ENCODE measurements around the gene ZNF439.
"Not testable (repeated sequence)": the region's sequence is repeated elsewhere in the genome, so short reads cannot be mapped to it uniquely, and the experiment has no call there.

Gene ZNF439

DNA sequence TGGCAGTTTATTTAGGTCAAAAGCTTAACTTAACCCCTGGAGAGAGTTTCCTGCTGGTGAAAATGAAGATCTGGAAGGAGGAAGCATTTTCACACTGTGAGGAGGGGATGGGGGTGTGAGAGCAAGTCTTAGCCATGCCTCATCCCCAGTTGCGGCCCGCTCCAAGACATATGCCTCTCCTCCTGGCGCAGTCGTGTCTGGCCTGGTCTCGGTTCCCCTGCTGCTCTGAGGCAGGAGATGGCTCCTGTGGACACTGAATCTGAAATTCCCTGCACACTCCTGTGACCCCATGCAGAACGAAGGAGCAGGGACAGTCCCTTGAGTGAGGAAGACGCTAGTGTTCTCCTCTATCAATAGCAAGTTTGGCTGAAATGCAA lies 38.7 kb downstream of the ZNF439 start:
- DNase-seq (ENCODE audit: low spot score in 2 of 2) (no peak), ATAC-seq (ENCODE audit: low read depth) (no peak)
- H3K27ac Mint-ChIP-seq = peak overlapping the region; percentile 66
- H3K4me3 Mint-ChIP-seq = peak overlapping the region; percentile 94
- peaks cover 3% of the 10 kb centered on the region for H3K9me3 Mint-ChIP-seq
- no peaks in the 10 kb centered on the region for H3K36me3 Mint-ChIP-seq
- peaks cover 11% of the 10 kb centered on the region for H3K4me1 Mint-ChIP-seq
- H3K27me3 Mint-ChIP-seq = no peaks in the 10 kb centered on the region

DNA sequence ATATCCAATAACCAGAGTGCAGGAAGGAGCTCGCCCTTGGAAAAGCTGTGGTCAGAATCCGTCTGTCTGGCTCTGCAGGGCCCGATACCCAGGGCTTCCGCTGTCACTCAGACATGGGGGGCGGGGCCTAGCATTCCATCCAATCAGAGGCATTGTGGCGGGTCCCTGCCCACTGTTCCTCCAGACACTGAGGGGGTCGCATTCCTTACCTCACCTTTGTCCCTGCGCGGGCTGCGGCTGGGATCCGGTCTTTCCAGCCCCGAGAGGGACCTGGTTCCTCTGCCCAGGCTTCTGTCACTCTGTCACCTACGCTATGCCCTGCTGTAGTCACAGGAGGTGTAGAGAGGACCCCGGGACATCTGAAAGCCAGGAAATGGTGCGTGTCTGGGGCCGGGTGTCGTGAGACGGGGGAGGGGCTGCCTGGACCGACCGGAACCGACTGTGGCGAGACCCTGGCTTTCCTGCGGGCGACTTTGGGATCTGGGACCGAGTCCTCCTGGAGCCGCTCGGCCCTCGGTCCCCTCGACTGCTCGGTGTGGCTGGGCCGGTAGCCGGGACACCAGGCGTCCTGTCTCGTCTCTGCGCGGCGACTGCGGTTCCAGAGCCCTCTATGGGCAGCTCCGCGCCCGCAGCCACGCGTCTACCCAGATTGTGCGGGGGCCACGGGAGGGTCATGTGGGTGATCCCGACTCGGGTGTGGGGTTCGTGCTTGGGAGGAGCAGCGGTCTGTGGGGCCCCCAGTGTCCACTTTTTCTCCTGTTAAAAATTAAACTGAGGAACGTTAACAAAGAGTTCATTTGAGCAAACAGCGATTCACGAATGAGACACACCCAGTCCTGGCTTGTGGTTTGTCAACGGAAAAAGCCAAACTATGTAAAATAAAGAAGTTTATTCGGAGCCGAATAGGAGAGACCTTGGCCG lies 39.3 kb downstream of the ZNF439 start, which contains the start of gene ZNF69:
Gene ZNF69 (plus strand): TSS at position 172 of the 921 bp plus-strand sequence. CDS start 142 bp downstream, at position 314.
- Mint-ChIP-seq H3K4me3 (peak within 1 kb of the TSS; percentile 94), H3K36me3 (no peaks in the 10 kb centered on the region), H3K9me3 (peaks cover 3% of the 10 kb centered on the region), H3K27me3 (no peaks in the 10 kb centered on the region), H3K4me1 (peaks cover 11% of the 10 kb centered on the region), H3K27ac (peak within 1 kb of the TSS; percentile 66)
- ATAC-seq (ENCODE audit: low read depth) (peak; percentile 77), DNase-seq (ENCODE audit: low spot score in 2 of 2) (peak; percentile 28 to 48)

DNA sequence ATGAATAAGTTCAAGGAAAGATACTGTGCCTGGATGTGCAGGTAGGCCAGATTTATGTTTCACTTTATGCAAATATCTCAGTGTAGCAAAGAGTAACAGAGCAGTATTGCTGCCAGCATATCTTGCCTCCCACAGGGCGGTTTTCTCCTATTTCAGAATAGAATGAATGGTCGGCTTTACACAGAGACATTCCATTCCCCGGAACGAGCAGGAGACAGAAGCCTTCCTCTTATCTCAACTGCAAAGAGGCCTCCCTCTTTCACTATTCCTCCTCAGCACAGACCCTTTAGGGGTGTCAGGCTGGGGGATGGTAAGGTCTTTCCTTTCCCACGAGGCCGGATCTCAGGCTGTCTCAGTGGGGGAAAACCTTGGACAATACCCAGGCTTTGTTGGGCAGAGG lies 41.4 kb downstream of the ZNF439 start:
- peaks cover 11% of the 10 kb centered on the region for H3K4me1 Mint-ChIP-seq
- ATAC-seq (ENCODE audit: low read depth); H3K27ac Mint-ChIP-seq; H3K27me3 Mint-ChIP-seq; H3K4me3 Mint-ChIP-seq; DNase-seq (ENCODE audit: low spot score in 2 of 2); H3K36me3 Mint-ChIP-seq; H3K9me3 Mint-ChIP-seq: not testable (repeated sequence)

DNA sequence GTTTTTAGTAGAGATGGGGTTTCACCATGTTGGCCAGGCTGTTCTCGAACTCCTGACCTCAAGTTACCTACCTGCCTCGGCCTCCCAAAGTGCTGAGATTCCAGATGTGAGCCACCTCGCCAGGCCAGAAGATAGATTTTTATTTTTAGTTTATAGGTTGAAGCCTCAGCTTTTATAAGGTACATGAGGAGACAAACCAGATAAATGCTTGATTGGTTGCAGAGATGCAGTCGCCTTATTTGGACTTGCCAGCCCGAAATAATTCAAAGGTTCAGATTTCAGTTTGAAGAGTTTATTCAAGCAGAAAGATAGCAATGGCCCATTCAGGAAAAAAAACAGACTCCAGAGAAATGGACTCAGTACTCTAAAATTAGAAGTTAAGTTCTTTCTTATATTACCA lies 42.1 kb downstream of the ZNF439 start:
- H3K27ac Mint-ChIP-seq = no peak overlapping the region
- H3K4me3 Mint-ChIP-seq = no peak overlapping the region
- peaks cover 2% of the 10 kb centered on the region for H3K27me3 Mint-ChIP-seq
- peaks cover 3% of the 10 kb centered on the region for H3K9me3 Mint-ChIP-seq
- DNase-seq (ENCODE audit: low spot score in 2 of 2) (no peak), ATAC-seq (ENCODE audit: low read depth) (no peak)
- peaks cover 8% of the 10 kb centered on the region for H3K36me3 Mint-ChIP-seq
- peaks cover 11% of the 10 kb centered on the region for H3K4me1 Mint-ChIP-seq

DNA sequence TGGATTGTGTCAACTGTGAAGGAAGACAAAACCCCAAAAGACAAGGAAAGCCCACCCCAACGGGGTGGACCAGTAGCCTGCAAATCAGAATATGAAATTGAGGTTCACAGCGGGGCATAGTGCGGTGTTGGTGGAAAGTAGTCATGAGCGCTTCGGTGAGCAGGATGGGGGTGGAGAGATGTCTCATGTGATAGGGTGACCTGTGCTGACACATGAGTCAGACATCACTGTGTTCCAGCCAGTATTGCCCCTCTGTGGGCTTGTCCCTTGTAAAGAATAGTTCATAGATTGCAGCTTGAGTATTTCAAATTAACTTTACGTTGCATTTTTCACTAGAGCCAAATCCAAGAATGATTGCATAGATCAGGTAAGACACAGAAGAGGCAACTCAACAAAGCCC lies 46.3 kb downstream of the ZNF439 start:
- Mint-ChIP-seq H3K4me1 (no peaks in the 10 kb centered on the region), H3K9me3 (peaks cover 2% of the 10 kb centered on the region), H3K36me3 (peaks cover 9% of the 10 kb centered on the region), H3K27ac (no peak overlapping the region), H3K27me3 (peaks cover 2% of the 10 kb centered on the region), H3K4me3 (no peak overlapping the region)
- ATAC-seq (ENCODE audit: low read depth) (no peak), DNase-seq (ENCODE audit: low spot score in 2 of 2) (no peak)

DNA sequence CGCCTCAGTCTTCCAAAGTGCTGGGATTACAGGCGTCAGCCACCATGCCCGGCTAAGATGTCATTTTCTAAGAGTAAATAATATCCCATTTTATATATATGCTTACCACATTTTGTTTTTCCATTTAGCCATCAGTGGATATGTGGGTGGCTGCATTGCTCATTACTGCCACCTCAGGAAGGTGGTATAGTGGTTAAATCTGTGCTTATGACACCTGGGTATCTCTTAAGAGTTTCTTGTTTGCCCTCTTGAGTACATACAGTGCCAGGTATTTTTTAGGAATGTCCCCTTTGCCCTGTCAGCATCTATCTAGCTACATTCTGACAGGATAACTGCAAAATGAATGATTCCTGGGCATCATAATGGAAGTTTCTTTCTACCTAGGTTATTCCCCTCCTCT lies 53.7 kb downstream of the ZNF439 start:
- no peaks in the 10 kb centered on the region for H3K27me3 Mint-ChIP-seq
- H3K9me3 Mint-ChIP-seq = peaks cover 11% of the 10 kb centered on the region
- no peaks in the 10 kb centered on the region for H3K4me1 Mint-ChIP-seq
- H3K36me3 Mint-ChIP-seq = peaks cover 25% of the 10 kb centered on the region
- no peak for DNase-seq (ENCODE audit: low spot score in 2 of 2)
- H3K27ac Mint-ChIP-seq = no peak overlapping the region
- H3K4me3 Mint-ChIP-seq = no peak overlapping the region
- no peak for ATAC-seq (ENCODE audit: low read depth)

DNA sequence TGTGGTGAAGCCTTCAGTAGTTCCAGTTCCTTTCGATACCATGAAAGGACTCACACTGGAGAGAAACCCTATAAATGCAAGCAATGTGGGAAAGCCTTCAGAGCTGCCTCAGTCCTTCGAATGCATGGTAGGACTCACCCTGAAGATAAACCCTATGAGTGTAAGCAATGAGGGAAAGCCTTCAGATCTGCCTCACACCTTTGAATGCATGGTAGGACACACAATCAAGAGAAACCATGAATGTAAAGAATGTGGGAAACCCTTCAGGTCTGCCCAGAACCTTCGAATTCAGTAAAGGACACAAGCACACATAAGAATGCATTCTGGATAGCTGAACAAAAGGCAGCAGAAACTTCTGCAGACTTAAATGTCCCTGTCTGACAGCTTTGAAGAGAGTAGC lies 57.4 kb downstream of the ZNF439 start:
- no peak overlapping the region for H3K4me3 Mint-ChIP-seq
- no peaks in the 10 kb centered on the region for H3K4me1 Mint-ChIP-seq
- no peak for ATAC-seq (ENCODE audit: low read depth)
- H3K36me3 Mint-ChIP-seq = peaks cover 26% of the 10 kb centered on the region
- no peaks in the 10 kb centered on the region for H3K27me3 Mint-ChIP-seq
- H3K27ac Mint-ChIP-seq = no peak overlapping the region
- H3K9me3 Mint-ChIP-seq = peaks cover 17% of the 10 kb centered on the region
- no peak for DNase-seq (ENCODE audit: low spot score in 2 of 2)

DNA sequence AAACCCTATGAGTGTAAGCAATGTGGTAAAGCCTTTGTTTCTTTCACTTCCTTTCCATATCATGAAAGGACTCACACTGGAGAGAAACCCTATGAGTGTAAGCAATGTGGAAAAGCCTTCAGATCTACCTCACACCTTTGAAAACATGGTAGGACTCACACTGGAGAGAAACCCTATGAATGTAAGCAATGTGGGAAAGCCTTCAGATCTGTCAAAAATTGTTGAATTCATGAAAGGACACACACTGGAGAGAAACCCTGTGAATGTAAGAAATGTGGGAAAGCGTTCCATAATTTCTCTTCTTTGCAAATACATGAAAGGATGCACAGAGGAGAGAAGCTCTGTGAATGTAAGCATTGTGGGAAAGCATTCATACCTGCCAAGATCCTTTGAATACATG lies 63.4 kb downstream of the ZNF439 start:
- DNase-seq (ENCODE audit: low spot score in 2 of 2); H3K4me1 Mint-ChIP-seq; H3K4me3 Mint-ChIP-seq; ATAC-seq (ENCODE audit: low read depth); H3K27ac Mint-ChIP-seq; H3K27me3 Mint-ChIP-seq; H3K36me3 Mint-ChIP-seq: not testable (repeated sequence)
- H3K9me3 Mint-ChIP-seq = peaks cover 14% of the 10 kb centered on the region

DNA sequence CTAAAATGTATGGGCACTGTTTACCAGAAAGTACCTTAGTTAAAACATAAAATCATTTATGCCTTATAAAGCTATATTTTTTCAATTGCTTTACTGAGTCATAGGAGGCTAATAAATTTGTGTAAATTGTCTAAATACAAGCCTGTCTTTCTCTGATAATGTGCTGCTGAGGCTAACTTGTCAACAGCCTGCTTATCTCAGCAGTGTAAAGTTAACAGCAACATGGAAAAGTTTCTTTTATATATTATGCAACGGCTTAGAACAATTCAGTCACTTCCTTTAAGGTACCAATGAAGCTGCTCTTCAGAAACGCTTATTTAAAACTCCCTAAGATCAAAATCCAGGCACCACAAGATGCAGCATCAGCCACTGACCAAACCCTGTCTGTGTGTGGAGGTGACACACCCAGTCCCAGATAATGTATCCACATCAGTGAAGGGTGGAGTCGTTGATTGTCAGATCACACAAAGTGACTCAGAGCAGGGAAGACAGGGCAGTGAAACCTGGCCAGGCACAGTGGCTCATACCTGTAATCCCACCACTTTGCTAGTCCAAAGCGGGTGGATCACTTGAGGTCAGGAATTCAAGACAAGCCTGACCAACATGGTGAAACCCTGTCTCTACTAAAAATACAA lies 66.0 kb downstream of the ZNF439 start:
- not testable (repeated sequence) for DNase-seq (ENCODE audit: low spot score in 2 of 2); ATAC-seq (ENCODE audit: low read depth); H3K27ac Mint-ChIP-seq; H3K4me1 Mint-ChIP-seq; H3K36me3 Mint-ChIP-seq; H3K27me3 Mint-ChIP-seq; H3K9me3 Mint-ChIP-seq; H3K4me3 Mint-ChIP-seq

Measured in memory B cell (primary cell).